ENCODE measurements around the gene NR4A3. TPM values are rescaled to one million over a fixed set of nuclear protein-coding genes. Genes with fewer than 3 reads are reported as not detected.

The NR4A3 gene
- under 0.01 and 0.15 TPM in 2 replicates for total RNA-seq

GRCh38 chr9:99821396-99822108 is at the start of gene NR4A3:
Gene NR4A3, plus strand, starts transcription at chr9:99821885. Its CDS starts 6,158 bp downstream, at chr9:99828043.

GRCh38 chr9:99906403-99907207 is 84.9 kb downstream of the NR4A3 start, which contains the start of gene STX17:
Gene STX17, plus strand, starts transcription at chr9:99906654. Its CDS starts 8,586 bp downstream, at chr9:99915240.

Other genes with a start within 250 kb of the NR4A3 start
- 9.8 and 9.9 TPM in 2 replicates for gene STX17, start 84.8 kb downstream of the NR4A3 start, total RNA-seq